ENCODE data around the gene CSN2. TPM values are rescaled to one million over a fixed set of nuclear protein-coding genes. Genes with fewer than 3 reads are reported as not detected.

Gene CSN2
- total and polyA plus RNA-seq, 10 of the 15 experiments (the other 5 are each of a cell fraction or from before 2014, with no cell fraction given): not detected

DNA sequence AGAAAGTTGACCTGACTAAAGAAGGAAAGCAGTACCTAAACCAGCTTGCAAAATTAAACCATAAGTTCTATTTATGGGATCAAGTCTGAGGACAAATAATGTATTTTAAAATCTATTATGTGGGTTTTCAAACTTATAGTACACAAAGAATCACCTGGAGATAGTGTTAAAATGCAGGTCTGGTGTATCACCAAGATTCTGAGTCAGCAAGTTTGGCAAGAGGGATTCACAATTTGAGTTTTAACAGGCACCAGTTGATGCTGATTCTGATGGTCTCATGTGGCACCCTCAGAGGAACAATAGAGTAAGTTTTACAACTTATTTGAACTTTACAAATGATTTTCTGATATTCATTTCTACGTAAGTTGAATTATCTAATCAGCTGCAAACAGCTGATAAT is 21.1 kb upstream of the CSN2 start (continued):
- TF ChIP-seq, protein P1, sequence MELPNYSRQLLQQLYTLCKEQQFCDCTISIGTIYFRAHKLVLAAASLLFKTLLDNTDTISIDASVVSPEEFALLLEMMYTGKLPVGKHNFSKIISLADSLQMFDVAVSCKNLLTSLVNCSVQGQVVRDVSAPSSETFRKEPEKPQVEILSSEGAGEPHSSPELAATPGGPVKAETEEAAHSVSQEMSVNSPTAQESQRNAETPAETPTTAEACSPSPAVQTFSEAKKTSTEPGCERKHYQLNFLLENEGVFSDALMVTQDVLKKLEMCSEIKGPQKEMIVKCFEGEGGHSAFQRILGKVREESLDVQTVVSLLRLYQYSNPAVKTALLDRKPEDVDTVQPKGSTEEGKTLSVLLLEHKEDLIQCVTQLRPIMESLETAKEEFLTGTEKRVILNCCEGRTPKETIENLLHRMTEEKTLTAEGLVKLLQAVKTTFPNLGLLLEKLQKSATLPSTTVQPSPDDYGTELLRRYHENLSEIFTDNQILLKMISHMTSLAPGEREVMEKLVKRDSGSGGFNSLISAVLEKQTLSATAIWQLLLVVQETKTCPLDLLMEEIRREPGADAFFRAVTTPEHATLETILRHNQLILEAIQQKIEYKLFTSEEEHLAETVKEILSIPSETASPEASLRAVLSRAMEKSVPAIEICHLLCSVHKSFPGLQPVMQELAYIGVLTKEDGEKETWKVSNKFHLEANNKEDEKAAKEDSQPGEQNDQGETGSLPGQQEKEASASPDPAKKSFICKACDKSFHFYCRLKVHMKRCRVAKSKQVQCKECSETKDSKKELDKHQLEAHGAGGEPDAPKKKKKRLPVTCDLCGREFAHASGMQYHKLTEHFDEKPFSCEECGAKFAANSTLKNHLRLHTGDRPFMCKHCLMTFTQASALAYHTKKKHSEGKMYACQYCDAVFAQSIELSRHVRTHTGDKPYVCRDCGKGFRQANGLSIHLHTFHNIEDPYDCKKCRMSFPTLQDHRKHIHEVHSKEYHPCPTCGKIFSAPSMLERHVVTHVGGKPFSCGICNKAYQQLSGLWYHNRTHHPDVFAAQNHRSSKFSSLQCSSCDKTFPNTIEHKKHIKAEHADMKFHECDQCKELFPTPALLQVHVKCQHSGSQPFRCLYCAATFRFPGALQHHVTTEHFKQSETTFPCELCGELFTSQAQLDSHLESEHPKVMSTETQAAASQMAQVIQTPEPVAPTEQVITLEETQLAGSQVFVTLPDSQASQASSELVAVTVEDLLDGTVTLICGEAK (IDR thresholded peaks at IDR 0.05; ENCODE audit: borderline replicate concordance): no peak
- TF ChIP-seq LARP7 (IDR thresholded peaks at IDR 0.05) (no peak), EP300 (IDR thresholded peaks at IDR 0.05; ENCODE audit: borderline replicate concordance in 1 of 2, control insufficient read depth in 1 of 2, low read depth in 2 of 2, low read length in 2 of 2) (no peak)

DNA sequence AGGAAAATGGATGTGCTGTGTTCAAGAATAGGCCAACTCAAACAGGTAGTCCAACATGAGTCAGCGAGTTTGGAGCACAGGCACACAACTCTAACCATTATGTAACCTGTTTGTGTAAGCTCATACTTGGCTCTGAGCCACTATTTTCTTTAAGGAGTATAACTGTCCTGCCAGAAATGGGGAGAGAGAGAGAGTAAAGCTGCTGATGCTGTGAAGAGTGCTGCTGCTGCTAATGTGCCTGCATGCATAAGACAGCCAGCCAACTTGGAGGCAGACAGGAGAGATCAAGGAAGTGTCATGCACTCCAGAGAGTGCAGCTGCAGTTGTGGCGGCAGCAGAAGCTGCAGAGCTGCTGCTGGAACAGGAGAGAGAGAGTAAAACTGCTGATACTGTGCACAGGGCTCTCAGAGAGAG is 18.5 kb upstream of the CSN2 start:
- H3K4me1 ChIP-seq (ENCODE audit: control insufficient read depth, insufficient read depth, low read length): no peaks in the 10 kb centered on the region
- no peak overlapping the region for H3K4me2 ChIP-seq (ENCODE audit: control insufficient read depth, insufficient read depth)
- H3K79me2 ChIP-seq (ENCODE audit: control insufficient read depth, insufficient read depth, low read length): no peaks in the 10 kb centered on the region
- BruUV-seq (replicated peaks): no TSS peak
- H3K27me3 ChIP-seq (replicated peaks in 1 of 2; ENCODE audit: control insufficient read depth in 2 of 2, insufficient read depth in 2 of 2, low read length in 1 of 2): no peaks in the 10 kb centered on the region
- no peak overlapping the region for H3K4me3 ChIP-seq
- H4K20me1 ChIP-seq (ENCODE audit: control insufficient read depth, insufficient read depth): no peaks in the 10 kb centered on the region
- 2% methylated on average over 2 of the region's 2 CpGs for WGBS (ENCODE audit: insufficient coverage, insufficient replicate concordance, low lambda C conversion rate, missing lambda C conversion rate)
- intact Hi-C loops (cut with micrococcal nuclease; ENCODE audit: unreplicated experiment): no loop called here
- SMC1A ChIA-PET (ENCODE audit: uncharacterized antibody, unreplicated experiment): no interaction called here
- in situ Hi-C loops (cut with MboI): no loop called here
- no peak overlapping the region for H3K27ac ChIP-seq (ENCODE audit: control insufficient read depth, insufficient read depth)
- H2AFZ ChIP-seq (ENCODE audit: control insufficient read depth, low read depth, low read length): no peak overlapping the region
- RAD21 ChIA-PET (ENCODE audit: unreplicated experiment): no interaction called here
- FAIRE-seq (no peak), DNase-seq (ENCODE audit: low read depth, low spot score) (no peak), ATAC-seq (peak; percentile 64)
- H3K36me3 ChIP-seq (ENCODE audit: control insufficient read depth in 2 of 2, insufficient read depth in 2 of 2, low read length in 1 of 2): no peaks in the 10 kb centered on the region
- H3K9me3 ChIP-seq (replicated peaks; ENCODE audit: control insufficient read depth, insufficient read depth, low read length): no peaks in the 10 kb centered on the region
- CTCF ChIA-PET: no interaction called here
- H3K9ac ChIP-seq (ENCODE audit: control insufficient read depth, insufficient read depth, low read length): no peak overlapping the region
- POLR2A ChIA-PET: no interaction called here
- TF ChIP-seq, protein P2, sequence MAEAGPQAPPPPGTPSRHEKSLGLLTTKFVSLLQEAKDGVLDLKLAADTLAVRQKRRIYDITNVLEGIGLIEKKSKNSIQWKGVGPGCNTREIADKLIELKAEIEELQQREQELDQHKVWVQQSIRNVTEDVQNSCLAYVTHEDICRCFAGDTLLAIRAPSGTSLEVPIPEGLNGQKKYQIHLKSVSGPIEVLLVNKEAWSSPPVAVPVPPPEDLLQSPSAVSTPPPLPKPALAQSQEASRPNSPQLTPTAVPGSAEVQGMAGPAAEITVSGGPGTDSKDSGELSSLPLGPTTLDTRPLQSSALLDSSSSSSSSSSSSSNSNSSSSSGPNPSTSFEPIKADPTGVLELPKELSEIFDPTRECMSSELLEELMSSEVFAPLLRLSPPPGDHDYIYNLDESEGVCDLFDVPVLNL (IDR thresholded peaks at IDR 0.05; ENCODE audit: low read depth, low read length): no peak
- TF ChIP-seq JUNB (IDR thresholded peaks at IDR 0.05) (peak; percentile 67), NBN (IDR thresholded peaks at IDR 0.05) (no peak), SRF (IDR thresholded peaks at IDR 0.05; ENCODE audit: low read depth in 2 of 2, low read length in 2 of 2) (0 out of 4 replicates have a peak, but pooled peaks of 1 of the 2 experiments have one; percentile 15), NR2C2 (IDR thresholded peaks at IDR 0.05; ENCODE audit: borderline replicate concordance, control insufficient read depth, insufficient read length, low read depth) (no peak), BCLAF1 (IDR thresholded peaks at IDR 0.05) (no peak), LARP7 (IDR thresholded peaks at IDR 0.05) (no peak)
- TF ChIP-seq, protein P3, sequence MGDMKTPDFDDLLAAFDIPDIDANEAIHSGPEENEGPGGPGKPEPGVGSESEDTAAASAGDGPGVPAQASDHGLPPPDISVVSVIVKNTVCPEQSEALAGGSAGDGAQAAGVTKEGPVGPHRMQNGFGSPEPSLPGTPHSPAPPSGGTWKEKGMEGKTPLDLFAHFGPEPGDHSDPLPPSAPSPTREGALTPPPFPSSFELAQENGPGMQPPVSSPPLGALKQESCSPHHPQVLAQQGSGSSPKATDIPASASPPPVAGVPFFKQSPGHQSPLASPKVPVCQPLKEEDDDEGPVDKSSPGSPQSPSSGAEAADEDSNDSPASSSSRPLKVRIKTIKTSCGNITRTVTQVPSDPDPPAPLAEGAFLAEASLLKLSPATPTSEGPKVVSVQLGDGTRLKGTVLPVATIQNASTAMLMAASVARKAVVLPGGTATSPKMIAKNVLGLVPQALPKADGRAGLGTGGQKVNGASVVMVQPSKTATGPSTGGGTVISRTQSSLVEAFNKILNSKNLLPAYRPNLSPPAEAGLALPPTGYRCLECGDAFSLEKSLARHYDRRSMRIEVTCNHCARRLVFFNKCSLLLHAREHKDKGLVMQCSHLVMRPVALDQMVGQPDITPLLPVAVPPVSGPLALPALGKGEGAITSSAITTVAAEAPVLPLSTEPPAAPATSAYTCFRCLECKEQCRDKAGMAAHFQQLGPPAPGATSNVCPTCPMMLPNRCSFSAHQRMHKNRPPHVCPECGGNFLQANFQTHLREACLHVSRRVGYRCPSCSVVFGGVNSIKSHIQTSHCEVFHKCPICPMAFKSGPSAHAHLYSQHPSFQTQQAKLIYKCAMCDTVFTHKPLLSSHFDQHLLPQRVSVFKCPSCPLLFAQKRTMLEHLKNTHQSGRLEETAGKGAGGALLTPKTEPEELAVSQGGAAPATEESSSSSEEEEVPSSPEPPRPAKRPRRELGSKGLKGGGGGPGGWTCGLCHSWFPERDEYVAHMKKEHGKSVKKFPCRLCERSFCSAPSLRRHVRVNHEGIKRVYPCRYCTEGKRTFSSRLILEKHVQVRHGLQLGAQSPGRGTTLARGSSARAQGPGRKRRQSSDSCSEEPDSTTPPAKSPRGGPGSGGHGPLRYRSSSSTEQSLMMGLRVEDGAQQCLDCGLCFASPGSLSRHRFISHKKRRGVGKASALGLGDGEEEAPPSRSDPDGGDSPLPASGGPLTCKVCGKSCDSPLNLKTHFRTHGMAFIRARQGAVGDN (IDR thresholded peaks at IDR 0.05): no peak

All from GM12878 (cell line).